22Rv1 (cell line): Measurements from ENCODE around the gene CDK11A.

Experiments
- H3K27ac ChIP-seq: fragments of 450-650 bp; 2 replicates; pipeline ENCODE4 v1.5.1; 2017
- CTCF ChIP-seq: fragments of 450-650 bp; IDR thresholded peaks from 2 replicates; pipeline ENCODE4 v1.5.1; 2017; ENCODE audit warnings: mild to moderate bottlenecking
- ZFX ChIP-seq: fragments of 450-650 bp; IDR thresholded peaks from 2 replicates; pipeline ENCODE4 v1.6.1; 2017; ENCODE audit warnings: antibody characterized with exemption, borderline replicate concordance

CDK11A gene

GRCh38 chr1:1672181-1672965 lies 51.8 kb downstream of the CDK11A start:
- TF ChIP-seq ZFX, result no peak
- no peak for TF ChIP-seq CTCF
- no peak overlapping the region for H3K27ac ChIP-seq

- TF ChIP-seq CTCF (no peak), ZFX (no peak)
- H3K27ac ChIP-seq, result no peak overlapping the region
Observed at GRCh38 chr1:1671365-1672119, 52.6 kb downstream of the CDK11A start.

- no peak overlapping the region for H3K27ac ChIP-seq
- TF ChIP-seq CTCF, result no peak
- TF ChIP-seq ZFX, result no peak
Observed at GRCh38 chr1:1670866-1671265, 53.3 kb downstream of the CDK11A start.

- no peak overlapping the region for H3K27ac ChIP-seq
- TF ChIP-seq ZFX, result no peak
- TF ChIP-seq CTCF, result no peak
Observed at GRCh38 chr1:1669468-1670440, 54.4 kb downstream of the CDK11A start.

- H3K27ac ChIP-seq, result no peak overlapping the region
- TF ChIP-seq ZFX, result no peak
- no peak for TF ChIP-seq CTCF
Observed at GRCh38 chr1:1666526-1666925, 57.6 kb downstream of the CDK11A start.

GRCh38 chr1:1665815-1666251 lies 58.3 kb downstream of the CDK11A start:
- peak; percentile 85 for TF ChIP-seq CTCF
- no peak for TF ChIP-seq ZFX
- no peak overlapping the region for H3K27ac ChIP-seq
